Measurements from ENCODE around the gene CLNK. TPM values are rescaled to one million over a fixed set of nuclear protein-coding genes. Genes with fewer than 3 reads are reported as not detected.

CLNK gene
- total RNA-seq, 2 donors from 2014 or later = 0.16 TPM; not detected in 1

GRCh38 chr4:10611673-10612072 is 72.9 kb downstream of the CLNK start:
- Histone ChIP-seq H3K27me3 (no peaks in the 10 kb centered on the region), H3K27ac (no peak overlapping the region), H3K36me3 (no peaks in the 10 kb centered on the region), H3K9me3 (no peaks in the 10 kb centered on the region), H3K4me3 (no peak overlapping the region), H3K9ac (ENCODE audit: low read depth in 2 of 2, low read length in 2 of 2) (no peak overlapping the region), H3K4me1 (no peaks in the 10 kb centered on the region)
- TF ChIP-seq CTCF (IDR thresholded peaks at IDR 0.05) = no peak
- intact Hi-C loops (cut with DNase I) = no loop called here
- no peak for DNase-seq

- no peak for TF ChIP-seq CTCF (IDR thresholded peaks at IDR 0.05)
- Histone ChIP-seq H3K9me3 (no peaks in the 10 kb centered on the region), H3K4me3 (no peak overlapping the region), H3K9ac (ENCODE audit: low read depth in 2 of 2, low read length in 2 of 2) (no peak overlapping the region), H3K36me3 (no peaks in the 10 kb centered on the region), H3K27ac (no peak overlapping the region), H3K4me1 (no peaks in the 10 kb centered on the region), H3K27me3 (no peaks in the 10 kb centered on the region)
- DNase-seq = no peak
- intact Hi-C loops (cut with DNase I) = no loop called here
Measured at GRCh38 chr4:10608501-10609219, 75.9 kb downstream of the CLNK start.

GRCh38 chr4:10607206-10607605 is 77.4 kb downstream of the CLNK start:
- no peaks in the 10 kb centered on the region for H3K4me1 ChIP-seq
- DNase-seq = no peak
- no peaks in the 10 kb centered on the region for H3K36me3 ChIP-seq
- H3K9ac ChIP-seq (ENCODE audit: low read depth in 2 of 2, low read length in 2 of 2) = no peak overlapping the region
- H3K9me3 ChIP-seq = no peaks in the 10 kb centered on the region
- H3K27me3 ChIP-seq = no peaks in the 10 kb centered on the region
- intact Hi-C loops (cut with DNase I) = no loop called here
- H3K4me3 ChIP-seq = no peak overlapping the region
- no peak for TF ChIP-seq CTCF (IDR thresholded peaks at IDR 0.05)
- H3K27ac ChIP-seq = no peak overlapping the region

DNA sequence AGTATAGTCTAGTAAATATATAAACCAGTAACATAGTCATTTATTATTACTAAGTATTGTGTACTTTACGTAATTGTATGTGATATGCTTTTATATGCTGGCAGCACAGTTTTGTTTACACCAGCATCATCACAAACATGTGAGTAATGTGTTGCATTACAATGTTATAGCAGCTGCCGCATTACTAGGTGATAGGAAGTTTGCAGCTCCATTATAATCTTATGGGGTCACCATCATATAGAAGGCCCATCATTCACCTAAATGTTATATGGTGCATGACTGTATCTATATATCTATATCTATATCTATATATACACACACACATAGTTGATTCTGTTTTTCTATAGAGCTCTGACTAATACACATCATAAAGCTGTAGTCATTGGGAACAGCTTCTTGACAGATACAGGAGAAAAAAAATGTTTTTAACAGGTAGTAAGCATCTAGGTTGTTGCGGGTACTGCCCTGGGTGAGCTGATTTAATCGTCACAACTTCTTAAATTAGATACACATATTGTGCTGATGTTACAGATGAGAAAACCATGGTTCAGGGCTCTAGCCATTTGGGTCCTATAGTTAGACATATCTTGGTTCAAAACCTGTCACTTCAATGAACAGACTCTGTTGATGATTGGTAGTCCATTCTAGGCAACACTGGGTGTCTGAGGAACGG is 77.9 kb downstream of the CLNK start:
- no peaks in the 10 kb centered on the region for H3K36me3 ChIP-seq
- intact Hi-C loops (cut with DNase I) = no loop called here

More for the DNA sequence above, 77.9 kb downstream of the CLNK start:
- H3K9ac ChIP-seq (ENCODE audit: low read depth in 2 of 2, low read length in 2 of 2) = no peak overlapping the region
- no peak overlapping the region for H3K4me3 ChIP-seq
- DNase-seq = no peak
- TF ChIP-seq CTCF (IDR thresholded peaks at IDR 0.05) = no peak
- no peak overlapping the region for H3K27ac ChIP-seq
- H3K9me3 ChIP-seq = no peaks in the 10 kb centered on the region
- H3K27me3 ChIP-seq = no peaks in the 10 kb centered on the region
- no peaks in the 10 kb centered on the region for H3K4me1 ChIP-seq

Measured in colonic mucosa (tissue), 4 donors.